Cardiac fibroblast (primary cell): ENCODE data around the gene USP35.
A peak's percentile ranks its signal among the peaks of the same experiment; 100 is the strongest.

Experiments
- DNase-seq, 2 donors: peaks; one replicate each; pipeline versions ENCODE4 v3.0.0 to v3.0.0-alpha.2; 2010; ENCODE audit warnings: low read depth in 2 of 2
- H3K4me3 ChIP-seq, 2 donors: replicated peaks in 1 of 2; 1 replicate in 1 of 2; 2 replicates in 1 of 2; pipeline ENCODE4 v1.5.1; 2011; ENCODE audit warnings: low read depth in 2 of 2, low read length in 2 of 2, mild to moderate bottlenecking in 2 of 2, moderate library complexity in 1 of 2
- CTCF ChIP-seq: IDR thresholded peaks from one replicate; pipeline ENCODE4 v1.5.1; 2011; ENCODE audit warnings: low read depth, mild to moderate bottlenecking, low read length, inconsistent platforms

Gene USP35

GRCh38 chr11:78160557-78160956, 28.2 kb upstream of the USP35 start:
- H3K4me3 ChIP-seq: no peak overlapping the region
- DNase-seq: no peak
- TF ChIP-seq CTCF: no peak

- DNase-seq: no peak
- no peak overlapping the region for H3K4me3 ChIP-seq
- TF ChIP-seq CTCF: no peak
Measured at GRCh38 chr11:78161346-78161745, 27.4 kb upstream of the USP35 start.

GRCh38 chr11:78161962-78162371, 26.8 kb upstream of the USP35 start:
- peak; percentile 43 to 55 for DNase-seq
- H3K4me3 ChIP-seq: no peak overlapping the region
- no peak for TF ChIP-seq CTCF

GRCh38 chr11:78163828-78164227, 24.9 kb upstream of the USP35 start:
- no peak for DNase-seq
- H3K4me3 ChIP-seq: no peak overlapping the region
- no peak for TF ChIP-seq CTCF

- H3K4me3 ChIP-seq: no peak overlapping the region
- DNase-seq: no peak
- TF ChIP-seq CTCF: no peak
Measured at GRCh38 chr11:78164471-78164870, 24.2 kb upstream of the USP35 start.

GRCh38 chr11:78166855-78167469, 21.8 kb upstream of the USP35 start:
- DNase-seq: peak in 1 of 2 donors; percentile 43
- no peak overlapping the region for H3K4me3 ChIP-seq
- TF ChIP-seq CTCF: no peak
